Stimulated activated CD4-positive, alpha-beta T cell treated with anti-CD3 and anti-CD28 coated beads, Interleukin-2, amount 100 ng/mL, for 48 hours (primary cell): ENCODE results near the gene KLF6.
A peak's percentile ranks its signal among the peaks of the same experiment; 100 is the strongest.

Experiments used
- DNase-seq, 2 donors: peaks; one replicate each; pipeline ENCODE4 v3.0.0-alpha.2; 2020

Gene KLF6

DNA sequence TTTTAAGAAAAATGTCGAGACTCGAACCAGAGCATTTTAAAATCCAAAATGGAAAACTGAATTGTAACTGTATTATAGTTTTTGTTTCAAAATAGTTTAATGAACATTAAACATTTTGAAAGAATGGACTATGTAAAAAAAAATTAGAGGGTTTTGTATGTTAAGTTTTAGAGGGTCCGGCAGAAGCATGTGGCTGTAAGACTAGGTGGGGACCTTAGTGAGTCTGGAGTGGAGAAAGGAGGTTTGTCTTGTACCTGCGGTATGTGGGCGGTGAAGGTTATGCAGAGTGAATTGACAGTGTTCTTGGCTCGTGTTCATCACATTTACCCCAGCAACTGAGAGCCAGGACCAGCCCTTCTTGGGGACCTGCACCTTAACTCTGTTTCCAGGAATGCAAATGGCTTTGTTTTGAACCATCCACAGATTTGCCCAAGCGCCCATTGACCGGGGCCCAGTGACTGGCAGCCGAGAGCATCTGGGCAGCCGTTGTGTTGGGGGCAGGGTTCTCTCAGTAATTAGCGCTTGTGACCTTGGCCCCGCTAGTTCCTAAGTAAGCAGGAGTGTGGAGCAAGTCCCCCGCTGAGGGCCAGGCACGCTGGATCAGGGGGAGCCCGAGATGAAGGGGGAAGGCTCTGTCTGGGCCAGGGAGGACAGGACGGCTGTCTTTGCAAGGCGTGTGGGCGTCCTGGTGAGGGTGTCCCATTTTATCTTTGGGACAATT, 1.4 kb upstream of the KLF6 start:
- DNase-seq: no peak

DNA sequence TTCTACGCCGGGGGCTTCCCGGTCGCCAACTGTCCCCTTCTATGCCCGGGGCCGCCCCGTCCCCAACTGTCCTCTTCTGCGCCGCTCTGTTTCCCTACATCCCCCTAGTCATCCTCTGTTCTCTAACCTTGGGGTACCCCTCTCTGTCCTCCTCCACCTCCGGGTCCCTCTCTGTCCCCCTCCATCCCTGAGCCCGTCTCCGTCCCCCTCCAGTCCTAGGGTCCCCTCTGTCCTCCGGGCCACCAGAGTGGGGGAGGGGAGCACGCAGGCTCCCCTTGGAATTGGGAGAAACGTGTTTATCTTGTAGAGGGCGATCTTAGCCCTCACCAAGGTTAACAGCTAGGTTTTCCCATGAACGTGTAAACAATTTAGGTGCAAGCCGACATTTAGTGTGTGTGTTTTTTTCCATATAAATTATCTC, 852 bp upstream of the KLF6 start:
- DNase-seq: peak in 1 of 2 donors; percentile 50

DNA sequence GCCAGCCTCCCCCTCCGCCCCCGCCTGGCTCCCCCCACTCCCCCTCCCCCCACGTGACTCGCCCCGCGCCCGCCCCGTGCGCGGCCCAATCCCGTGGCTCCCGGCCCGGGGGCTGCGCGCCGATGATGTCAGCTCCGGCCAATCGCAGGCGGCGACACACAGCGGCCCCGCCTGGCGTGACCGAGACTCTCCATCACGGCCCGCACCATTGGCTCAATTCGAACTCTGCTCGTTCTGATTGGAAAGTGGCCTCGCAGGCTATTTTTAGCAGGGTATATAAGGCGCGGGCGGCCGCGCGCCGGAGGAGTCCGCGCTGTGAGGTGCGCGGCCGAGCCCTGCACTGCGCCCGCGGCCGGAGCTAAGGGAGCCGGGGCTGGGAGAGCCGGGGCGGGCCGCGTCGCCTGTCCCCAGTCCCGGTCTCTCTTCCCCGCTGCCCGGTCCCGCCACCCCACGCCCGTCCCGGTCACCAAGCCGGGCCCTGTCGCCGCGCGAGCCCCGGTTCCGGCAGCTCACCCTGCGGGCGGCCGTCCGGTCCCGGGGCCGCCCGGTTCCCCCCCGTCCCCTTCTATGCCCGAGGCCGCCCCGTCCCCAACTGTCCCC, 342 bp upstream of the KLF6 start:
- DNase-seq: peak; percentile 99

DNA sequence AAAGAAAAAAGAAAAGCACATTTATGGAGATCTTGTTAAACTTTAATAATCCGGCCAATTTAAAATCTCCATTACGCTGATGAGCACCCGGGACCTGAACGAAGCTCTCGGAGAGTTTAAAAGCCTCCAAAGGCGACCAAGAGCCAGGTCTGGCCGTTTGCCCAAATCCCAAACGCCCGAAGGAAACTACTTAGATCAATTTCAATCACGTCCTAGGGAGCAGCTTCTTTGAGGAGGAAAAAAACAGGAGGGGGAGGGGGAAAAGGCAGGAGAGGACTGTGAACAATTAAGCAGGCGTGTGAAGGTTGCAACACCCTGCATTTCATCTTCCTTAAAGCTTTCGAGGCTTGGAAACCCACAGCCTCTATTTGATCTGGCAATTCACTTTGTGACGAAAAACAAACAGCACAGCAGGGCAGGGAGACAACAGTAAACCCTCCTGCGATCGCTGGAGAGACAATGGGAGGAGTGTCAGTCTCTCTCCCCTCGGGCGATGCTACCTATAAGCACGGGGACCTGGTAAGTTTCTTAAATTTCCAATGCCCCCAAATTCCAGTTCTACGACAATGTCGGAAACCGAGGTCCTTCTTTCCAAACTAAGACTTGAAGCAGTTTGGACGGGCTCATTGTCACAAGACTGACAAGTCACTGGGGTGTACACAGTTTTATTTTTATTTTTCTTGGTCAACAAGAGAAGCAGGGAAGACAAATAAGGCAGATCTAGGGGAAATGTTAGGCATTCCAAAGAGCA, 1.2 kb downstream of the KLF6 start:
- DNase-seq: no peak

DNA sequence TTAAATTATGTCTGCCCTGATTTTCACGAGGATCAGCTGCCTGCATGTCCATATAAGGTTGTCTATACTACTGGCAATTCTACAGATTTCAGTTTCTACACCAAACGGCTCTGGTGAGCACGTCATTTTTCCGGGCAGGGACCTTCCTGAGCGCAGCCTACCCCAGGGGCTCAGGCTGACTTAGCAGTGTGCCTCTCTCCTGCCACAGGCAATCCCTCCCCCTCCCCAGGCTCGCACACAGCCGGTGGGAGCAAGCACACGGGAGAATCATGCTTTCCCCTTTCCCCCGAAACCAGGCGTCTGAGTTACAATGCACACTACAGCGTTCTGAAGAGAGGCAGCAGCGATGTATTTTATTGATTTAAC, 1.7 kb downstream of the KLF6 start:
- DNase-seq: peak in 1 of 2 donors; percentile 59

DNA sequence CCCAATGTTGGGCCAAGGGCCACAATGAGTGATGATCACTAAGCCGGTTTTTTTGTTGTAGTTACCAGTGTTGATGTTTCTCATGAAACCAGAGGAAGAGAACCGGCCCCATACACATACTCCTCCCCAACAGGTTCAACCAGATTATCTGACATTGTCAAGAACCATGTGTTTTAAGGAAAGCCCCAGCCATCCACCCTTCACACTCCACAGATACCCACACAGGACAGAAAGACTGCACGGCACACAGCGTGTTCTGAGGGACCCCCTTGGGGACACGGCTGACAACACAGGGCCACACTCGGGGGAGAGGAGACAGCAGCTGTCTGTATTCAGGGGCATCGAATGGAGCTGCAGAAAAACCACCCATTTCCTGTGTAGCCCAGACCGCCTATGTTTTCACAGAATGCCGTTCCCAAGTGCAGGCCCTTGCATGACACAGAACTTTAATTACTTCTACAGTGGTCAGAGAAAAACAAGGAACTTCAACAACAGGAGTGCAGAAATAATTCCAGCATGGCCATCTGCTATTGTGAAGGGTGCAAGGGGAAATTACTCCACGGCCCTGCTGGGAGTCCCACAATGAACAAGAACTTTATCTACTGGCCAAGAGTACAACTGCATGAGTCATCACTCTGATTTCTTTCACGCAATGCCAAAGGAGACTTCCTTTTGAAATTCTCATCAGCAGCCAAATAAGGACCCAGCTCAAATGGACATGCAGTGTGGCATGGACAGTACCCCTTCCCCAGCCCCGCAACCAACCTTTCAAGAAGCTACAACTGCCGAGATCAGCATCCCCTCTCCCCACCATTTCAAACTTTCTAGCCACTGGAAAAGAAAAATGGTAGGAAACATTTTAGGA, 2.3 kb downstream of the KLF6 start:
- DNase-seq: no peak

DNA sequence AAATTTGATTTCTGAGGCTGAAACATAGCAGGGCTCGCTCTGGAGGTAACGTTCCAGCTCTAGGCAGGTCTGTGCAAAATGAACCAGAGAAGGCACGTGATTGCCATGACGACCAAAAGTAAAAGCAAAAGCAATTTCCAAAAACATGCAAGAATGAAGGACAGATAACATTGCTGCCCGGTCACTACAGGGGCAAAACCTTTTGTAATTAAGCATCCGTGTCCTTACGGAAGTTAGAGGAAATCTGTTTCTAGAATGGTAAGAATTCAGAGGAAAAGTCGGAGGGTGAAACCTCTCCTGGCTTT, 2.9 kb downstream of the KLF6 start:
- DNase-seq: no peak

DNA sequence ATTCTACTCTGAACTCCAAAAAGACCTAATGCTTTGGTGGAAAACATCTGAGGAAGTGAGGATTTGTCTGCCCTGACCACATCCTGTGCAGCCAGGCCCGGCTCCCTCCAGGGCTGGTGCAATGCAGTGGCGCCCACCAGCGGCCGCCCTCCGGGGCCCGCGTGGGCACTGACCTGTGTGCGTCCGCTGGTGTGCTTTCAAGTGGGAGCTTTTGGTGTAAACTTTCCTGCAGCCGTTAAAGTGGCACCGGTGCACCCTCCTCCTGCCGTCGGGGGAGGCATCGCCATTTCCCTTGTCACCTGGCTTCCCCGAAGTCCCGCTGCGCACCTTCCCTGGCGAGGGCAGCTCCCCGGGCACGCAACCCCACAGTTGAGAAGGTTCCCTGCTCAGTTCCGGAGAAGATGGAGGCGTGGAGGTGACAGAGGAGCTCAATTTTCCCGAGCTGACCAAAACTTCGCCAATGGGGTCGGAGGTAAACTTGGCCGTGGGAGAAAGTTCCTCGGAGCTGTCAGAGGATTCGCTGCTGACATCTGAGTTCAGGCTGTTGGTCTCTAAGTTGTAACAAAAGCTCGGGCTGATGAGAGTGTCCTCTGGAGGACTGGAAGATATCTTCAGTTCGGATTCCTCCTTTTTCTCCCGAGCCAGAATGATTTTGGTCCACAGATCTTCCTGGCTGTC, 3.4 kb downstream of the KLF6 start:
- no peak for DNase-seq

DNA sequence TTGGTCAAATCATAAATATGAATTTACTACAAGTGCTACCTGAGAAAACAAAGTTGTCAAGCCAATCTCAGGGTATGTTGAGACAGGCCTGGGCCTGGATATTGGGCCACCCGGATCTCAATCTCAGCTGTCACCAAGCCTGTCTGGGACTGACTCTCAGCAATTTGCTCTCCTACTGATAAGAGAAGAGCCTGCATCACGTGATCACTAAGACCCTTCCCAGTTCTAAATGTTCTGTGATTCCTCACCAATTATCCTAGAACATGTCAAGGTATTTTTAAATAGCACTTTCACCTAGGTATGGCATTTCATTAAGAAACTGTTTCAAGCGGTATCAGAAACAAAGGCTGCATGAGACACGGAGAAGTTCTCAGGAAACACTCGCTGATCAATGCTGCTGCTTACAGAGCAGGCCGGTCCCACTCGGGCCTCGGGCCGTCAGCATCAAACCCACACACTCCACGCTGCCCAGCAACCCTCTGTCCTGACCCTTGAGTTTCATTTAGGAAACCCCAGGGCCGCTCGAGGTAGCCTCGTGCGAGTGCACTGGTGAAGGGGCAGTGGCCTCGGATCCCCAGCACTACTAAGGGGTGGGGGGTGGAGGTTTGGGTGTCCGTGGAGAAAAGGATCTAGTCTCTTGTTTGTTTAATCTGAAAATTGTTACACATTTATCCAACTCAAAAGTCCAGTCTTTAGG, 4.1 kb downstream of the KLF6 start:
- no peak for DNase-seq

DNA sequence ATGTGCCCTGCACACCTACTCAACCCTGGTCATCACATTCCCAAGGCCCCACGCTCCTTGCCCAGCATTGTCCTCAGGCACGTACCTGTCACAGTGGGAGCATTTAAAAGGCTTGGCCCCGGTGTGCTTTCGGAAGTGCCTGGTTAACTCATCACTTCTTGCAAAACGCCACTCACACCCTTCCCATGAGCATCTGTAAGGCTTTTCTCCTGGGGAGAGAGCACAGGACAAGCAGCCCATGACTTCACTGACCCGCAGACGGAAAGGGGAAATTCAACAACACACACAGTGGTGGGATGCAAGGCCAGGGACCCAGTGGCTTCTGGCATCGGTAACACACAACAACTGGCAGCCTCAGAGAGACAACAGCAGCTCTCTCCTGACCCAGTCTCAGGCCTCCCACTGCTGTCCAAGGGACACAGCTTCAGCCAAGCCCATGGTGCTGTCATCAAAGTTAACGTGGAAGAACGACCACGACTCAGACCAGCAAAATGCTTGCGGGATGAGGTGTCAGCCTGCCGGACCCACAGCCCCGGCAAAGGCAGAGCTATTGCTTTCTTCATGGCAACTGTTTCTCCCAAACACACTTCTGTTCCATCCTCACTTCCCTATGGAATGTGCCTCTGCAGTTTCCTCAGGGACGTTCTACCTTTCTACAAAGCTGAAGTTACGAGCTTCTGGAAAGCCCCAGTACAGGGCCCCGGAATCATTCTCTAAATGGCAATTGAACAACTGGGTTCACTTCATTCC, 4.8 kb downstream of the KLF6 start:
- no peak for DNase-seq

DNA sequence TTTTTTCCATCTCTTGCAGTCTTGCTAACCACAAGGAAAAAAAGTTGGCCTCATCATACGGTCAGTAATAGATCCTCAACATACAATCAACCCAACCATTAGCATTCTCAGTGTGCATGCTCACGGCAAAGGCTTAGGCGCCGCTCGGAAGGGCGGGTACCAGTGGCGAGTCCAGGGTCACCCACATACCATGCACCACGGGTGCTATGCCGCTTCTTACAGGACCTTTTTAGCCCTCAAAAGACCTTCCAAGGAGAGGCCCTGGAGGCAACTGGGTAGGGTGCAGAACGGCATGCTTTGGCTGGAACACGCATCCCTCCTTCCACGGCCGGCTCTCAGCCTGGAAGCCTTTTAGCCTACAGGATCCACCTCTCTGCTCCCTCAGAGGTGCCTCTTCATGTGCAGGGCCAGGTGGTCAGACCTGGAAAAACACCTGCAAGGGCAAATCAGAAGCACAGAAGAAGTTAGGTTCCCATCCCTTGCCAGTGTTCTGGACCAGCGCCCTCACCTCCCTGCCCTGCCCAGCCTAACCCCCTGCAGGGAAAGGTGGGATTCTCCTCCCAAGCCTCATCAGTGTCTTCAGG, 5.8 kb downstream of the KLF6 start:
- no peak for DNase-seq

DNA sequence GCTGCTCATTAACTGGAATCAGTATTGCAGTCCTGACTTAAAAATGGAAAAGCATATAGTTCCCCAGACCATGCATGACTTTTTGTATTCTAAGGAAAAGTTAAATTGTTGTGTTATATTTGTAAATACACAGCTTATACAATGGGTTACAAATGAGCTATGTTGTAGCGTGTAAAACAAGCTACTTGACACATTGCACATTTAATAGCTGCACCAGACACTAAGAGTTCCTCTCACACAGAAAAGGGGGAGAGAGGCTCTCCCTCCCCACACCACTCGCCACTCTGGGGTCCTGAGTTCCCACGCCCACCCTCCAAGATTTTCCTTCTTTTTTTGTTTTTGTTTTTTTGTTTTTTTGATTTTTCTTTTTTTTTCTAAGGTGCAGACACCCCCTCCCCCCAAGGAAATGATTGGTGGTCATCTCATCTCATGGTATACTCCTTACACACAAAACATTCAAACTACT, 6.3 kb downstream of the KLF6 start:
- no peak for DNase-seq

DNA sequence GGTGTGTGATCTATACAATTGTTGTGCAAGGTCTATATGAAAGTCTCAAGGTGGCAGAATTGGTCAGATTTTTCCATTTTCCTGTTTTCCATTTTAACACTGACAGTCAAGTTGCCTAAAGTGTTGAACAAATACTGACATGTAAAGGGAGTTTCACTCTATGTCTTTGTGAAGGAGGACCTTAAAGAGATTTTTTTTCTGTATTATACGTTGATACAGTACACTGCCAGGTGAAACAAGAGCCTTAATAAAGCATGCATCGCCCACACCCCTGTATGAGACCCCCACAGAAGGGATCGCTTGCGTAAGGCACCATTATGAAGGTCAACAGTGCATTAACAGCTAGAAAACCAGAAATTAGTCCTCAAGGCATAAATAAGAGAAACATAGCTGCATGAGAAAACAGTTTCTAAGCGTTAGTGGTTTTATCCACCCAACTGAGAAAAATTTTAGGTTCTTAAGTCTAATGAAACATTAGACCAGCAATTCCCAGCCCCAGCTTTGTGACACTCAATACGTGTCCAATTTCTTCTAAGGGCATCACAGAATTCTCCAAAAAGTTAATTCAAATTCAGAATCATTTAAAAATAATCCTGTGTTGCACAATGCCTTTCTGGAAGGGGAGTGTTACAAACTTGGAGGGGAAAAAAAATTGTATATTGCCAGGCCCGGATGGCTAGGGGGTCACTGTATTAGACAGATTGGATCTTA, 6.9 kb downstream of the KLF6 start:
- no peak for DNase-seq

DNA sequence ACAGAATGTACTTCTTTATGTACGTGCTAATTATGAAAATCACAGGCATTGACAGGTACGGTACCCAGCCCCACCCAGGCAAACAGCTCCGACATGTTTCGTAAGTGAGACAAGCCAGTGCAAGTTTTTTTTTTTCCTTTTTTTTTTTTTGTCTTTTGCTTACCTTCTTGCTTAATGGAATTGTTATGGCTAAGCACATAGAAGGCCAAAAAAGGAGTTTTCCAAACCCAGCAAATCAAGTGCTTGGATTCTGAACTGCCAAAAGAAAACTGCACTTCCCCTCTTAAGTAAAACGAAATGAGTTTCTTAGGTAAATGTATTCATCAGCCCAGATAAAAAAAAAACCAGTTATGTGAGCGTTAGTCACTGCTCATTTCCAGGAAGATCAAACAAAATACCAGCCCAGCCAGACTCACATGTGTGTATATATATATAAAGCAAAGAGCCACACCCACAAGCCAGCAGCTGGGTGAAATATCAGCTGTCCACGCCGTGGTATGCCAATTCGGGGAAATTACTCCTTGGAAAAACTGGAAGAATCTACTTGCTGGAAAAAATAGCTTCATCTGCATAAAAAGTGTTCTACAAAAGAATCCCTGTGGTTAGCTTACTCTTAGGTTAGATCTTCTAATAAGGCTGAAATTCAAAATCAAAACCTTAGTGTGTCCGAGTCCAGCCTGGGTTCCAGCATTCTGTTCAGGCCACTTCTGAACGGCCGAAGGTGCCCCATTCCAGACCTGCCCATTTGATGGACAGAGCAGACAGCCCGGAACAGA, 8.0 kb downstream of the KLF6 start:
- no peak for DNase-seq

DNA sequence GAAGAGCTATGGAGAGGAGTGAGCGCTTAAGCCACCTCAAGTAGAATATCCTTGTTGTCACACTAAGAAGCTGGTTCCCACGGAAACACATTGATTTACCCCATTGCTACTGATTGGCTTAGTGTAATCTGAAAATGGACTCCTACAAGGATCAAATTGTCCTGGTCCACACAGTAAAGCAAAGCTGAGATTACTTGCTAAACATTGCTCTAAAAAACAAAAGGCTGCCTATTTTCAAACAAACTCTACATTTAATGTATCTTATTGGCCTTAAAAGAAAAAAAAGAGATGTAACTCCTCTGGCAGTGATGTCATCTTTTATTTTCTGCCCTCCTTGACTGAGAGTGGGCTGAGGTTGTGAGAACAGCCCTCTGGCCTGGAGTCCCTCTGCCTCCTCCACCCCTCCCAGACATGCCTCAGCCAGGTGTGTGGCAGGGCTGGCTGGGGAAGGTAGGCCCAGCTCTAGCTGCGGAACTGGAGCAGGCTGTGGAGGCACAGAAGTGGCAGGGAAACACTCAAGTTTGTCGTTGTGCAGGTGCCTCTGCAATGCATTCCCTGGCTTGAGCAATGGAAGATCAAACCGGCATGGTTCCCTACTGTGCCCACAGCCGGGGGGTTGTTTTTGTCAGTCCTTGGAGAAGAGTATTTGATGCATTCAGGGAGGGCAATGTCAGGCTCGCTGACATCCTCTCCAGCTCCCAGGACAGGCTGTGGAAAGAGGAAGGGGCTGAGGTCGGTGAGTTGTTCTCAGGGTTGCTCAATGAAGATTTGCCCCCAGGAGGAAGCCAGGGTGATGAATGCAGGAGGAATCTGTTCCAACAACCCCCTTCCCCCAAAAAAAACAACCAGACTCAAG, 9.1 kb downstream of the KLF6 start:
- DNase-seq: no peak

DNA sequence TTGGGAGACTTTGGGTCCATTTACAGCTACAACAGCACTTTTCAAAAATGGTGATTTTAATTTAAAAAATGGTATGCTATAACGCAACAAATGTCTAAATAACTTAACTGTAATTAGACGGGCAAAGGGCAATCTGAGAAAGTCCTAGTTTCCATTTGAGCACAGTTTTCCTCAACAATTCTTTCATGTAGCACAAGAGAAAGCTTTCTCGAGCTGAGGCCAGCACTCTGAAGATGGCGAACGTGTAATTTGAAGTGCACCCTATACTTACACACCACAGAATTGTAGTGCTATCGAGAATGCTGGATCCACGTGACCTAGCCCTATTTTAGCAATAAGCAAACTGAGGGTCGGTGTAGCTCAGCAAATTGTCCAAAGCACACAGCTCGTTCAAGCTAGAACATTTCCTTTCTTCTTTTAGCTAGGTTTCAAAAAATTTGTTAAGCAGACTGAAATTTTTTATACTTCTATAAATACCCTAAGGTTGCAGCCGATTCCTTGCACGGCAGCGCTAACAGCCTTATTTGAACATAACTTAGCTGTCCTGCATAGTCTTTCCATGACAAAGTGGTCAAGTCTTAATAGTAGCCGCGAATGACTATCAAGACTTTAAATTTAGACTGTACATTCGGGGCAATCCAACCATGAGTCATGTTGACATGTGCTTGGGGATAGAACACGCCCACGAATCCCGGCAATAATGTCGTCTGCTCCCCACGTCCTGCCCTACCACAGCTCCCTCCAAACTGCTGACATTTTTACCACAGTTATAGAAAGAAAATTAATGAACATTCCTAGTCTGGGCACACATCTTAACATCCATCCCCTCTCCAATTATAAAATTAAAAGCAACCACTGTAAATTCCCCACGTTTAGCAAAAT, 10.0 kb downstream of the KLF6 start:
- no peak for DNase-seq
